Measurements from ENCODE around the gene ABI1.

Gene ABI1

GRCh38 chr10:26773633-26774032 is 87.1 kb downstream of the ABI1 start:
- DNase-seq (ENCODE audit: low read depth) = no peak
- TF ChIP-seq, protein P1, sequence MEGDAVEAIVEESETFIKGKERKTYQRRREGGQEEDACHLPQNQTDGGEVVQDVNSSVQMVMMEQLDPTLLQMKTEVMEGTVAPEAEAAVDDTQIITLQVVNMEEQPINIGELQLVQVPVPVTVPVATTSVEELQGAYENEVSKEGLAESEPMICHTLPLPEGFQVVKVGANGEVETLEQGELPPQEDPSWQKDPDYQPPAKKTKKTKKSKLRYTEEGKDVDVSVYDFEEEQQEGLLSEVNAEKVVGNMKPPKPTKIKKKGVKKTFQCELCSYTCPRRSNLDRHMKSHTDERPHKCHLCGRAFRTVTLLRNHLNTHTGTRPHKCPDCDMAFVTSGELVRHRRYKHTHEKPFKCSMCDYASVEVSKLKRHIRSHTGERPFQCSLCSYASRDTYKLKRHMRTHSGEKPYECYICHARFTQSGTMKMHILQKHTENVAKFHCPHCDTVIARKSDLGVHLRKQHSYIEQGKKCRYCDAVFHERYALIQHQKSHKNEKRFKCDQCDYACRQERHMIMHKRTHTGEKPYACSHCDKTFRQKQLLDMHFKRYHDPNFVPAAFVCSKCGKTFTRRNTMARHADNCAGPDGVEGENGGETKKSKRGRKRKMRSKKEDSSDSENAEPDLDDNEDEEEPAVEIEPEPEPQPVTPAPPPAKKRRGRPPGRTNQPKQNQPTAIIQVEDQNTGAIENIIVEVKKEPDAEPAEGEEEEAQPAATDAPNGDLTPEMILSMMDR (IDR thresholded peaks at IDR 0.05; ENCODE audit: insufficient read depth, low read depth, low read length, missing control alignments) = no peak
- no peak overlapping the region for H3K4me3 ChIP-seq (ENCODE audit: low read depth, low read length)

GRCh38 chr10:26770069-26770468 is 90.7 kb downstream of the ABI1 start:
- no peak for DNase-seq (ENCODE audit: low read depth)
- TF ChIP-seq, protein P1 (IDR thresholded peaks at IDR 0.05; ENCODE audit: insufficient read depth, low read depth, low read length, missing control alignments) = no peak
- H3K4me3 ChIP-seq (ENCODE audit: low read depth, low read length) = no peak overlapping the region

- no peak for DNase-seq (ENCODE audit: low read depth)
- TF ChIP-seq, protein P1 (IDR thresholded peaks at IDR 0.05; ENCODE audit: insufficient read depth, low read depth, low read length, missing control alignments) = no peak
Measured at GRCh38 chr10:26765549-26765948, 95.2 kb downstream of the ABI1 start.

DNA sequence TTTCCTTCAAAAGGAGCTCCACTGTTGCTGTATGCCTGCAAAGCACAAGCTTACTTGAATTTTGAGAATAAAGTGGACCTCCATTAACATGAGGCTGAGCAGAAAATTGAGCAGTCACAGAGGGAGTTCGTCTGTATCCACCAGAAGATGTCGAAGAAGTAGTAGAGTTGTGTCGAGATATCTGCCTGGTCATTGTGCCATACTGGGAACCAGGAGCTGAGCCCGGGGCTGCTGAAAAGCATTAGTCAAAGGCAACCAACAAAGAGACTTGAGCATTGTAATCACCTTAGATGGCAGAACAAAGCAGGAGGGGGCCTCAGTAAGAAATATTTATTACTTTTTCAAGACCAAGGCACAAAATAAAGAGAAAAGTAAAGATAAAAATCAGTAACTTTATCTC is 101.8 kb downstream of the ABI1 start:
- TF ChIP-seq, protein P1 (IDR thresholded peaks at IDR 0.05; ENCODE audit: insufficient read depth, low read depth, low read length, missing control alignments) = no peak
- H3K4me3 ChIP-seq (ENCODE audit: low read depth, low read length) = no peak overlapping the region

More at GRCh38 chr10:26765549-26765948, 95.2 kb downstream of the ABI1 start:
- no peak overlapping the region for H3K4me3 ChIP-seq (ENCODE audit: low read depth, low read length)

DNA sequence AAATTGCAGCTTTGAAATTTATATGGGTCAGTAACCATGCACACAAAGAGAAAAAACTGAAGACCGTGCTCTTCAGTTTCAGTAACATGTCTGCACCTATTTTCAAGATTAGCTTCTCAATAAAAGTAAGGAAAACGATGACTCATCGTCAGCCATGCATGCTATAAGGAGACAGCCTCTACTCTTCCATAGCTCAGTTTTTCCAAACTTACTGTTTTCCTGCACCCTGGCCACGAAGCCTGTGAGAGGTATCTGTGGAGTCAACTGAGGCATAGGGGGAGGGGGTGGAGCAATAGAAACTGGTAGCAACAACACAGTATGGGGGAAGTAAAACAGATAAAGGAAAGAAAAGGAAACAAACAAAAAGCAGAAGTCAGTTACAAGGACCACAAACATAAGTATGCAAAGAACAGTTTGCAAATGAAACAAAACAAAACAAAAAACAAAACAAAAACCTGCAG is 105.3 kb downstream of the ABI1 start:
- H3K4me3 ChIP-seq (ENCODE audit: low read depth, low read length) = peak overlapping the region; percentile 32
- peak; percentile 71 for DNase-seq (ENCODE audit: low read depth)
- TF ChIP-seq, protein P1 (IDR thresholded peaks at IDR 0.05; ENCODE audit: insufficient read depth, low read depth, low read length, missing control alignments) = no peak

More for the DNA sequence above, 101.8 kb downstream of the ABI1 start:
- DNase-seq (ENCODE audit: low read depth) = no peak

DNA sequence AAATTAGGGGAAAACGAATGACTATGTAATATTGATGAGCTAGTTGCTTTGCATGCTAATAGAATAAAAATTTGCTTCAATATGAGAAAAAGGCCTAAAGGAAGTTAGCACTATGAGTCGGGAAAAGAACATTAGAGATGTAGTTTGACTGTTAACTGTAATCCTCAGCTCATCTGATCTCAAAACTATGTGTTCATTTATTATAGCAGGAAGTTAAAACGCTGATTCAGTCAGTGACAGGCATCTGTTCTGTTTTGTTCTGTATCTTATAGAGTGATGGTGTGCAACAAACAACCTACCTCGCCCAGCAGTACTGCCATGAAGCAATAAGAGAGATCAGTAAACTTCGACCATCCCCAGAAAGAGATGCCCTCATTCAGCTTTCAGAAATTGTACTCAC is 114.7 kb downstream of the ABI1 start:
- no peak overlapping the region for H3K4me3 ChIP-seq (ENCODE audit: low read depth, low read length)
- TF ChIP-seq, protein P1 (IDR thresholded peaks at IDR 0.05; ENCODE audit: insufficient read depth, low read depth, low read length, missing control alignments) = no peak
- no peak for DNase-seq (ENCODE audit: low read depth)

GRCh38 chr10:26743841-26744240 is 116.9 kb downstream of the ABI1 start:
- TF ChIP-seq, protein P1 (IDR thresholded peaks at IDR 0.05; ENCODE audit: insufficient read depth, low read depth, low read length, missing control alignments) = no peak
- DNase-seq (ENCODE audit: low read depth) = no peak

More at GRCh38 chr10:26743841-26744240, 116.9 kb downstream of the ABI1 start:
- H3K4me3 ChIP-seq (ENCODE audit: low read depth, low read length) = no peak overlapping the region
